MM.1S (cell line): ENCODE measurements around the gene TGFBR2.

Experiments used
- CTCF ChIP-seq: fragments of 300-600 bp; sonication (generic); IDR thresholded peaks from 2 replicates; pipeline ENCODE4 v1.5.1; 2016; ENCODE audit warnings: antibody characterized with exemption, low read length, mixed read lengths
- EZH2 ChIP-seq: fragments of 300-600 bp; sonication (generic); optimal IDR thresholded peaks from 2 replicates; pipeline ENCODE3; 2017; ENCODE audit warnings: low read depth, mild to moderate bottlenecking, antibody characterized with exemption, low read length, mixed read lengths

GRCh38 chr3:30680789-30681648 is 74.6 kb downstream of the TGFBR2 start:
- TF ChIP-seq CTCF: no peak
- no peak for TF ChIP-seq EZH2
